CD1c-positive myeloid dendritic cell (primary cell): Measurements from ENCODE around the gene ETS1.

Experiments
- DNase-seq: peaks from one replicate; pipeline ENCODE4 v3.0.0-alpha.2; 2016; ENCODE audit errors: extremely low spot score

The ETS1 gene

DNA sequence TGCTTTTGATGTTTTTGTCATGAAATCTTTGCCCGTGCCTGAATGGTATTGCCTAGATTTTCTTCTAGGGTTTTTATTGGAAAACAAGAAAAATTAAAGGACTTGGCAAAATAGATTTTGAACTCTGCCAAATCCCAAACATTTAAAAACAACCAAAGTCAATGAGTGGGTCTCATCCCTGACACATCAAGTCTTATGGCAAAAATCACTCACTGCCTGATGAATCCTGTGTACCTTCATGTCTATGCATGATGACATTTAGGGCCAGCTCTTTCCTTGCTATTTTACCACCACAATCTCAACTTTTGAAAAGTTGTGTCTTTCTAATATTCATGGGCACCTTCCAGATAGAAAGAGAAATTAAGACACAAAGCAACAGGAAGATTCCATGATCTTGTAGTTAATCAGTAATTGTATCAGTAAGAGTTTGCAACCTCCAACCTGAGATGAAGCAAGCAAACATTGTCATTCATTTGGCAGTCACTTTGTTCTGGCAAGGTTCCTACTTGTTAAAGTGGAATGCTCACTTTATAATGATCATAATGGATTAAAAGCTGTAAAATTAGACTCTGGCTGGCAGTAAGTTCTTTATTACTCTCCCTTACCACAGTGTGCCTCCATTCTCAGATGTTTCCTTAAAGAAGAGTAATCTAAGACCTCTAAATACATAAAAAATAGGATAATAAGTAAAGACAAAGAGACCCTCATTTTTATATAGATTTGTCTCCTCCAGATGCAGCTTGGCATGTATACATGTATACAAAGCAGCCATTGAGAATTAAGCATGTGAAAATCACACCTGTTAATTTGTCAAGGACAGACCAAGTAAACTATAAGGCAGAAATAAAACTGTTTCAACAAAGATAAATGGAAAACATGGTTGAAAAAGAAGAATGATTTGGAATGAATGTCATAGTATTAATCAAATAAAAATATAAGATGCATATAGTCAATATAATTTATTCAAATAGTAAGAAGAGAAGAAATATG lies 51.6 kb downstream of the ETS1 start:
- DNase-seq = no peak

DNA sequence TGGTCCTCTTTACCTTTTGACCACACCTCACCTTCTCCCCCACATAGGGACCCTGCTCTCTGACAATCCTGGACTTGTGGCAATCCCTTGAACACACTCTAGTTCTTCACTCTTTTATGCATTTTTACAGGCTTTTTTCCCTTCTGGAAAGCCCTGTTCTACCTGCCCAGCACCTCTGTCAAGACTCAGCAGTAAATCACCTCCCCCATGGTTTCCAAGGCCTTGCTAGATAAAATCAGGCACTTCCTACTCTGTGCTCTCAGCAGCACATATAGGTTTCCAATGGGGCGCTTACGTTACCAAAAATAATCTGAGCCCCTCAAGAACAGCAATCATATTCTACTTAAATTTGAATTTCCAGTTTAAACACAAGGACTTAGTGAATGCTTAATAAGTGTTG lies 53.9 kb downstream of the ETS1 start:
- no peak for DNase-seq

DNA sequence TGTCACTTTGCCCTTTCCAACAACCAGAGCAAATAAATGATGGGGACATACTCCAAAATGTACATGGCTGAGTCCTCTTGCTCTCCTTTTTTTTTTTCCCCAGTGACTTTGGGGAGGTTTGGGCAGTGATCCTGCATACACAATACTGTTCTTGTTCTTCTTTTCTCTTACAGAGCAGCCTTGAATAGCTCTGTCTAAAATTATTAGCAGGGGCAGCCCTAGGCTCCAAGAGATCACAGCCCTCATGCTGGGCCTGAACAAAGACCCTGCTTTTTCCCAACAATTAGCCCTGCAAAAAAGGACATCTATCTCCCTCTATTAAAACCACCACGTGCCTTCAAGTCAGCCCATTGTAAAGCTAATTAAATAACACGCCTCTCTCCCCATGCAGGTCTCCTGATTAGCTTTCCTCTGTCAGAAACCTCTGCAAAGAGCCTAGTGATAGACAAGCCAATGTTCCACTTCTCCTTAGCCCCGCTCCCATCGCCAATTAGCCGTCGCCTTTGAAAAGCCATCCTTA lies 54.7 kb downstream of the ETS1 start:
- DNase-seq = no peak

DNA sequence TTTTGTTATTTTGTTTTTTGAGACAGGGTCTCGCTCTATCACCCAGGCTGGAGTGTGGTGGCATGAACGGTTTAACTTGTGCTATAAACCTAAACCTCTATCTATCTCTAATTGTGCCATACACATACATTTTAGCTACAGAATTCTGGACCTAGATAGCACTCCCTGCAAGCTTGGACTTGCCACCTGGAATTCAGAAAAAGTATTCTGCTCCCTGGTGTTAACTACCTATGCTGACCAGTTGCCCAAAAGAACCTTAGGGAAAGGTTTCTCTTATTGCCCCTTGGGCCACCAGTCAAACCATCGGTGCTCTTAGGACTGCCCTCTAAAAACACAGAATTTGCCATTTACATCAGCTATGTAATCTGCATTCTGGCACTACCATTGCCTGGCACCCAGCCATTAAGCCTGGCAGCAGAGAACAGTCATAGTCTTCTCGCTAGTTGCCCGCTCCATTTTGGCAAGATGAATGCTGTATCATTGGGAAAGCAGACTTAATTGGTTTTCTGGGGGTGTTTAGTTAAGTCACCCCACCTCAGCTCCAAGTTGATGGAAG lies 55.3 kb downstream of the ETS1 start:
- no peak for DNase-seq

DNA sequence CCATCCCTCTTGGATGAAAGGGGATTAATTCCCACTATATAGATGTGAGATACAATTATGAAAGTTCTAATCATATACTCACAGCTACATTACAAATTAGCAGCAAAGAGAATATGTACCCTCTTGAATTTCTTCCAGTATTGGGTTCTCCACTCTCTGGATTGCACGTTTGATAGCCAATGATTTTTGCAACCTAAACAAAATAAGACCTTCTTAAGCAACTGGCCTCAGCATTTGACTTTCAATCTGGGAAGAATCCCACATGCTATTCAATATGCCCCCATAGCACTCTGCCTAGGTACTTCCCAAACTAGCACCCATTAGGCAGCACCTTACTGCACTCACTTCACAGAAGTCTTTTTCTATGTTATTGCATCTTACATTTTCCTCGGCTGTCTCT lies 55.8 kb downstream of the ETS1 start:
- no peak for DNase-seq

DNA sequence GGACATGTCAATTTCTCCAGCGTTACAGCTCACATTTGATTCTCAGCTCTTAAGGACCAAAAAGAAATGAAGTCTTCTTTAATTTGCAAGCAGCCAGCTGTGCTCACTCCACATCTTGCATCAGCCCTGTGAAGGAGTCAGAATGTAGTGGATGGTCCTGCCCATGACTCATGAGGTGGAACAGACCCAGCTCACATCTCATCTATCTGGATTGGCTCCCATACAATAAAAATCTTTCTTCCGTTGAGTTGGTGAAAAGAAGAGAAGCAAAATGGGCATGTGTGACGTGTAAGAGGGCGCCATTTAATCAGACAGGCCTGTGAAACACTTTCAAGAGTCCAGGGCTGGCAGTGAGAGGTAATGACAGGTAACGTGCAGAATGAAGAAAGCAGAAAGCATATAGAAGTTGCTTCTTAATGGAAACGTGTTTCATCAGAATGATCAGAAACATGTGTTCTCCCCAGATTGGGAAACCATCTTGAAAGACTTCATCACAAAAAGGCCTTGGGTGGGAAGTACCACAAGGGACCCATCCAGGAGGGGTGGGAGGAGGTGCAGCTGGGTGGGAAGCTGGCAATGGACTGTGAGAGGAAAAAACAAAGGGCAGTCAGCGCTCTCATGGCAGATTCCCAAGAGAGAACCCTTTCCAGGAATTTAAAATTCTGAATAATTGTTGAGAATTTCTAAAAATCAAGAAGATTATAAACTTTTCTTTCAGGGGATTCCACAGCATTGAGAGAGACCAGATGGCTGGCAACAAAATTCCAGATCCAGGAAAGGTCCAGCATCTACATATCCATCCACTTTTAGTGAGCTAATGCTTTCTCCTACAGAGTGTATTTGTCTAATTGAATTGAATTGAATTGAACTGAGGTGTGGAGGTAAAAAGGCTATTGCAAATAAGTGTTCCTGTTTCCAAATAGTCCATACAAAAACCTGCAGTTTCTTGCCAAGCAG lies 57.0 kb downstream of the ETS1 start:
- no peak for DNase-seq

DNA sequence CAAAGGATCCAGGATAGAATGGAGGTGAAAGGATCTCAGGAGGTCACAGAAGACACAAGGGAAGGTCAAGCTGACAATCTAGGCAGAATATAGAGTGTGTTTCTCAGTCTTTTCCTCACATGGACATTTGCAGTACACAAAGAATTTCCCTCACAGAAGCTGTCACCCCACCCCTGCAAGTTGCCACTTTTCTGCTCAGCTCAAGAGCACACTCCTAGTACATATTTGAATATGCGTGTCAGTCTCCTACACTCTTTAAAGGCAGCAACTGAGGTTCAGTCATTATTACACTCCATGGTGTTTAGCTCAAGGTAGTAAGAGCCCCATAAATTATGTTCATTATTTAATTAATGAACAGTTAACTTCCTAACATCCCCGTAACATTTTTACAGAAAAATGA lies 59.1 kb downstream of the ETS1 start:
- DNase-seq = no peak

DNA sequence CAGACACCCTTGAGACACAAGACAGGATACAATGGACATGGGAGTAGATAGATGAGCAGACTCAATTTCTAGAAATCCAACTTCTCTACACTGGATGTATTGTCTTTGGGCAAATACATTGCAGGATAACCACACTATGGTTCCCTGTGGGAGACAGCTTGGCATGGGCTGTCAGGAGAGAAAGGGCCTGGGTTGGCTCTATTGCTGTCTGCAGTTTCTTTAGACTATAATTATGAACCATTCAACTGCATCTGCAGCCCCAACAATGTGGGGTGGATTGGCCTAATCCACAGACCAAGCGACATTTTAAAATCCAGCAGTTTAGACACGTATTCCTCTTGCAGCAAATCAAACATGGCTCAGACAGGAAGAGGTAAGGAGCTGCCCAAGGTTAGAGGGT lies 60.3 kb downstream of the ETS1 start:
- DNase-seq = no peak

DNA sequence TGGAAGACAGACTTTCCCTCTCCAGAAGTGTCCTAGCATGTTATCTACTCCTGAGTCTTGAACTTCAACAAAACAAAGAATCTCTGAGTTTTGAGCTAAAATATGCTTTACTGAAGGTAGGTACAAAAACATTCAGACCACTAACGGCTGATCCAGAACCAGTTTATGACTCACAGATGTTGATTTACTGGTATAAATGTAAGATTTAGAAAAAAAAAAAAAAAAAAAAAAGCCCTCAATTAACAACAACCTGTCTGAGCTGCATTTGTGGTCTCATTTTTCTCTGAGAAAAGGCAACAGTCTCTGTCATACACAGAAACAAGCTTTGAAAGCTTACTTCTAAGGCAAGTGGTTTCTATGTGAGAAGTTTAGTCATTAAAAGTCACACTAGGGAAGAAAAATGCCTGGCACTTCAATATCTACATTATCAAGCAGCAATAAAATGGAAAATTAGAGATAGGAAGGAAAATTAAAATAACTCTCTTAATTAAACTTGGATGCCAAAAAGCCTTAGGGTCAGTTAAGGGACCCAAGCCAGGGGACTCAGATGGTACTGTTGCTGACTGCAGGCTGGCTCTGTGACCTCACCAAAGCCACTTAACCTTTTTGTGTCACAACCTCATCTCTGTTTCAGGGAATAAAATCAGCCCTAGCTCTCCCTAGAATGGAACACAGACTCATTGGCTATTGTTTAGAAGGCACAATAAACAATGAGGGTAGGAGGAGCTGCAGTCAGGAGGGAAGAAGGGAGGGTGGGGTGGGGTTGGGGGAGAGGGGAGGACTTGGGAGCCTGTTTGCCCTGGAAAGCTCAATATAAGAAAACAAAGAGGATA lies 61.7 kb downstream of the ETS1 start:
- DNase-seq = peak; percentile 46

DNA sequence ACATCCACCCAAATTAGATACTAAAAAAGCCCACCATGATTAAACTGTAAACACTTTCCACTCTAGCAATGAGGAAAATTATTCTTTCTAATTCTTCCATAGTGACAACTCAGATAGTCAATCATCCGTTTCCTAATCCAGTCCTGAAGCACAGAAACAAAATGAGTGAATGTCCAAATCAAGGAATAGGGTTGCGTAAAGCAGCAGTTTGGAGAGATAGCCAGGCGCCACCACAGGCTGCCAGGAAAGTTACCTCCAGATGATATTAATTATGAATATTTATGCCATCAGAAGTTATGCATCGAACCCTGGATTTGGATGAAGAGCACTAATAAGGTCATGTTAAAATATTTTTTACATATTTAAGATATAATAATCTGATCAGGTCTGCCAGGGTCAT lies 63.2 kb downstream of the ETS1 start:
- DNase-seq = no peak

DNA sequence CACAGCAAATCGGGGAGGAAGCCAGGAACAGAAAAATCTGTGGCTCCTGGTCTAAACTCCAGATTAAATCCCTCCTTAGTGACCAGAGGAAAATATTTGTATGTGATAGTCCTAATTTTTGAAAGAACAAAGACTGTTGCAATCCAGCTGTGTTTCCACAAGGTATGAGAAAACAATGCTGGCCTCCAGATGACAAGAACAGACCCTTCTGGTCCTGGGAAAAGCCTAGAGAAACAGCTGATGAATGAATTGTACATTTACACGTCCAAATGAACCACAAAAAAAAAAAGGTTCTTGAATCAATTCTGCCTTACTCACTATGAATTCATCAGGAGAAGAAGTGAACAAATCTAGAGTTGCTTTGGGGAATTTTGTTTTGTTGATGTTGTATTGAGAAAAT lies 63.7 kb downstream of the ETS1 start:
- peak; percentile 30 for DNase-seq

DNA sequence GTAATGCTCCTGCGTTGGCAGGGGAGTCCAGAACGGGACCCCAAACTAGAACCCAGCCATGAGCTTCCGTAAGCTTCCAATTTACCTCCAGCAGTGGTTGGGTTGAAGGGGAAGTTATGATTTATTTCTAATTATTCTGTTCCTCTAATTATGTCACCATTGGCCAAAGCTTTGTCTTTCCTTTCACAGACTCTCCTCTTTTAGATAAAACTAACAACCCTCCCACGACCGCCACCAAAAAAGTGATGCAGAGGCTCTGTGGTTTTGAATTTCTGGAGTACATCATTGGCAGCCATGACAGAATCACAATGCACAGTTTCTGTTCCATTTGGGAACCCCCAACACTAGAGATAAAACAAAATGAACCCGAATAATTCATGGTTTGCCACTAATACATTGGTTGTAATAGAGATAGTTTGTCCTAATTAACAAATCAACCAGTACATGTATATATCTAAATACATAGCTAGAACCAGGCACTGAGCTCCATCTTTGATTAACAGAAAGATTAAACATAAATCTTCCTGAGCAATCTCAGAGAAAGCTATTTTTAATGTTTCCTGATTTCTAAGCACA lies 64.3 kb downstream of the ETS1 start:
- DNase-seq = peak; percentile 83

DNA sequence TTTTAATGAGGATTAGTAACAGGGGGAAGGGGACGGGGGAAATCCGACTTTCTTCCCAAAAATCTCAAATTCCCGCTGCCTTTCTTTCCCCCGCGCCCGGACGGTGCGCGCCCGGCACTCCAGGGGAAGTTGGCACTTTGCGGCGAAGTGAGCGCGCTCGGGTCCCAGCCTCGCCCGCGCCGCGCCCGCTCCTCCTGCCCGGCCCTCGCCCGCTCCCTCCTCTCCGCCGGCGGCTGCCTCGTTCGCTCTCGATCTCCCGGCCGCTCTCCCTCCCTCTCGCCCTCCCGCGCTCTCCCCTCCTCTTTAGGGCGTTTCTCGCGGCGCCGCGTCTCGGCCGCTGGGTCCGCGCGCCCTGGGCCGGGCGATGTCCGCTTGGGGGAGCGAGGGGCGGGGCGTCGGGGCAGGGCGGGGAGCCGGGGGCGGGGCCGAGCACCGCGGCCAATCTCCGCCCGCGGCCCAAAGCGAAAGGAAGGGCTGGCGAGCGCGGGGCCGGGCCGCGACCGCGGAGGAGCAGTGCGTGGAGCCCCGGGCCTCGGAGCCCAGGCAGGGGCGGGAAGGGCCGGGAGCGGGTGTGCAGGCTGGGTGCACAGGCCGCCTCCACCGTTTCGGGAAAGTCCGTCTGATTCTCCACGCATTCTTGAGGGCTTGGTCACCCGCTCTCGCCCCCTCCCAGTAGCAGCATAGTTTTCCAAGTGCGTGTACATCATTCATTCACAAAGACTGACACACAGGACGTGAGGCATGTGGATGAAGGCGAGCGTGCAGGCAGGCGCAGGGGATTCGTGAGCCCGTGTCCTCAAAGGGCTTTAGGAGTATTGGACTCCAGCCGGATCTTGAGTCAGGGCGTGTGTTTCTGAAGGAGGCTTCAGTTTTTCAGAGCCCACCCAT lies 65.1 kb downstream of the ETS1 start:
- DNase-seq = peak; percentile 93

DNA sequence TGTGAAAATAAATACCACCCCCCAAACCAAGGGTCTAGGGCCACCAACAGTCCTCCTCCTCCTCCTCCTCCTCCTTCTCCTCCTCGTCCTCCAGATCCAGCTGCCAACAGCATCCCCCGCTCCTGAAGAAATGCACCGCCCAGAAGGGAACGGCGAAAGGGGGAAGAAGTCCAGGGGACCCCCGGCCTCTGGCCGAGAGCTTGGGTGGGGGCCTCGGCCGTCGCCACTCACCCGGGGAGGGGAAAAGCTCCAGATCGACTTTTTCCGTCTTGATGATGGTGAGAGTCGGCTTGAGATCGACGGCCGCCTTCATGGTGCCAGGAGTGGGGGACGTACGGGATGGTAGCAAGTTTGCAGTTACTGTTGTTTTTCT lies 65.7 kb downstream of the ETS1 start:
- no peak for DNase-seq

DNA sequence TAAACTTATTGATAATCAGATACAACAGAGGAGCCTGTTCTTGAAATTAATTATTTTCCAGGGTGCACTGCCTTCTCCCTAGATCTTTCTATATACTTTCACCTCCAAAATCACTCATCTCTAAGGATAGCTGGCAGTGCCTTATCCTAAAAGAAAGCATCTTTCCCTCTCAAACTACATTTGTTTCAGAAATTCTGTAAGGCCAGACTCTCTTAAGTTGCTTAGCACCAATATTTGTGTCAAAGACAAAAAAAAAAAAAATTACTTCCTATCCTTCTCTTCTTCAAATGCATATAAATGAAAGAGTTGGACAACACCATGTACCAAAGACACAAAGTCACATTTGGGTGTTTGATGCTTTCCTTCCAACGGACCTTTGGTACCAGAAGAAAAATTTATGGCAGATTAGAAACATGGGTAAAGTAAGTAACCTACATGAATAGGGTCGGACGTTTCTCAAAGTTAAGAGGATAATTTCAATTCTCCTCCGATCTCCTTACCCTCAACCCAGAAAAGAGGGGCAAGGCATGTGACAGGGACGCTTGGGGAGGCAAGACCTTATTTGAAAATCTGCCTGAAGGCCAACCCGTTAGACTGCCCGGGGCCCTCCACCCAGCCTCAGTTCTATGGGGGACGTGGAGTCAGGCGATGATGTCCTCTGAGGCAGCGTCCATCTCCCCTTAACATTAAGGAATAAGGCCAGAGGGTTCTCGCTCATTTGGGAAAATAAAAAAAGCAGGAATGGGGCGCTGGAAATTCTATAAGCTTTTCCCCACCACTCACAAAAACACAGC lies 66.3 kb downstream of the ETS1 start:
- DNase-seq = no peak

DNA sequence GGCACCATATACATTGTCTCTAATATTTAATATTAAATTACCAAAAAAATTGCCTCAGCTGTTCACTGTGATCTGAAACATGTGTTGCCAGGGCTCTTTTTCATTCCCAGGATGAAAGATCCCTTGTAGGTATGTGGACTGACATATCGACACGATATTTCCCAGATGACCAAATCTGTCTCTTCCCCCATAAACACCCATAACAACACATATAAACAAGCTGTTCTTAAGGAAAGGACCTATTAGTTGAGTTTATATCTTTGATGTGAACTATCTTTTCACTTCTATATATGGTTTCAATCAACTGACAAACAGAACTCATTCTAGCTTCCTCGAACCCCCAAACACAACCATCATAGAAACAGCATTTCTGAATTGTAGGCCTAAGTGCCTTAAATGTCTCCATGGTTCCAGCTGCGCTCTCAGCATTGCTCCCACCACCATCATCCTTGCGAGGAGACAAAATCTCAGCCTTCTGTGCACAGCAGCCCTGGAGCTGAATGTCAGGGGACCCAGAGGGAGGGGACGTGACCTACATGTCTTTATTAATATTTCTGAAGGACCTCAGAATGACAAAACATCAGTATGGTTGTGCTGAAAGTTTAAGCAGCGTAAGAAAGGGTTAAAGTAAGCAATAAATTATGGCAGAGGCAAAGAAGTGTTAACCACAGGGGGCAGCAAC lies 67.0 kb downstream of the ETS1 start:
- no peak for DNase-seq

DNA sequence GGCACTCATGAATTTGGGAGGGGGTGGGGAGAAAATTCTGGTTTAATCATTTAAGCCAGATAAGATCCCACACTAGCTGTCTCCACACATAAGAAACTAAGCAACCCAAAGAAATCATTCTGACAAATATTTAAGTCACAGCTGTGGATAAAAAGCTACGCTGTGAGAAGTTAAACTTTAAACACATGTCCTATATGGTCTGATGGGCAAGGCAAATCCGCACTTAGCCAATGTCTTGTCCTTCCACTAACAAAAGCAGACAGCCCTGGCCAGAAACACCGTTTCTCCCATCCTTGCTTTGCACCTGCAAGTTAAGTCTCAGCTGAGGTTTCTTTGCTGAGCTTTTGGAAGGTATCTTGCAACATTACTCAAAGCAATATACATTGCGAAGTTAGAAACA lies 68.0 kb downstream of the ETS1 start:
- DNase-seq = no peak

DNA sequence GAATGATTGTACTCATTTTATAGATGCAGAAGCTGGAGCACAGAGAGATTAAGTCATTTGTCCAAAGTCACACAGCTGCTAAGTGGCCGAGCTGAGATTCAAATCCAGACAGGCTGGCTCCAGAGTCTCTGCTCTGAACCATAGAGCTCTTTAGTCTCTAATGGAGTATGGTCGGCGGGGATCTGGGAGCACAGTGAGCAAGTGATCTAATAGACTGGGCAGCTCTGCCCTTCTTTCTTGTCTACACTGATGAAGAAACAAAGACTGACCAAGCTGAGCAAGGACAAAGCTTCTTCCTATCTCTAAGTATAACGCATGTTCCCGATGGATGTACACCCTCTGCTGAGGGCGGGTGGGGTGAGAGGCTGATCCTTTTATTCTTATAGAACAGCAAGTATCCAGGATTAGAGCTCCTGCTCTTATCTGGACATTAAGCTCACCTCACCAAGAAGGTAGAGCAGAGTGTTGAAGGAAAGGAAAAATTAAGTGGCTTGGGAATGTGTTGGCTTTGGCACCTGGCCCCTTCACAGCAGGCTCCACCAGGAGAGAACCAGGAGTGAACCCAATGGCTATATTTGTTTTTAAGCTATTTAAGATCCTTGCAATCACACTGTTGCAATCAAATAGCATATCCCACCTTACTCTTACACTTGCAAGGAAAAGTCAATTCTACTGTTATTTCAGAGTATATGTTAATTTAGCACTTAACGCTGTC lies 68.7 kb downstream of the ETS1 start:
- DNase-seq = no peak
